Myometrial cell (primary cell): Measurements from ENCODE around the gene PAK2. TPM values are rescaled to one million over a fixed set of nuclear protein-coding genes. Genes with fewer than 3 reads are reported as not detected.

Source experiments
- total RNA-seq: library from RNA; depleted of rRNA; stranded (reverse); fragments of >200 nt; gene quantifications from 2 replicates; pipeline ENCODE4 v1.2.3, GENCODE V29; 2015

Gene PAK2
- 27.1 and 43.8 TPM in 2 replicates for total RNA-seq

DNA sequence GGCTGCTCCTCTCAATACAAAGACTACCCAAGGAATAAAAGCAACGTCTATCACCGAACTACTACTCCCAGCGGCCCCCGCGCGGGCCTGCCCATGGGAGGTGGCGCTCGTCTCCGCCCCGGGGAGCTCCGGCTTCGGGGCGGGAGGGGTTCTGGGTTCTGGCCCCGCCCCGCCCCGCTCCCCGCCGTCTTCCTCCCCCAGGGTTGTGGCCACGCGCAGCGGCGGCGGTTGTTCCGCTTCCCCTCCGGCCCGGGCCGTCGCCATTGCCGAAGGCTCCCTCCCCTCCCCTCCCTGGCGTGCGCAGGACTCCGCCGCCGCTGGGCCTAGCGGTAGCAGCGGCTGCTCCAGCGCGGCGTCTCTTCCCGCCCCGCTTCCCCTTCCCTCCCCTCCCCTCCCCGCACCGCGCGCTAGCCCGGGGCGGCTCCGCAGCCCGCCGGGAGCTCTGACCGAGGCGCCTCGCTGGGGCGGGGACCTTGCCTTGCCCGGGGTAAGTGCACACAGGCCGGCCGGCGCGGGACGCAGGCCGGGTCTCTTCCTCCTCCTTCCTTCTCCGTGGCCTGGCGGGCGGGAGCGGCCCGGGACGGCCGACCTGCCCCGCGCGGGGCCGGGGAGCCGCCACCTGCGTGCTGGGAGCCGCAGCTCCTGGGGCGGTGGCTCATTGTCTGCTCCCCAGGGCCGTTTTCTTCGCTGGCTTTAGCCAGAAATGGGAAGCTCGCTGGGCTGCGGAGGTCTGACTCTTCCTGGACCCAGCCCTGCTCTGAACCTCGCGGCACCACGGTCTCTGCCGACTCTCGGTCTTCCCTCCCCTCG lies at the start of gene PAK2:
Gene PAK2 (plus strand): TSS at position 187 of the 810 bp plus-strand sequence. CDS start 42,790 bp downstream, outside the sequence.

DNA sequence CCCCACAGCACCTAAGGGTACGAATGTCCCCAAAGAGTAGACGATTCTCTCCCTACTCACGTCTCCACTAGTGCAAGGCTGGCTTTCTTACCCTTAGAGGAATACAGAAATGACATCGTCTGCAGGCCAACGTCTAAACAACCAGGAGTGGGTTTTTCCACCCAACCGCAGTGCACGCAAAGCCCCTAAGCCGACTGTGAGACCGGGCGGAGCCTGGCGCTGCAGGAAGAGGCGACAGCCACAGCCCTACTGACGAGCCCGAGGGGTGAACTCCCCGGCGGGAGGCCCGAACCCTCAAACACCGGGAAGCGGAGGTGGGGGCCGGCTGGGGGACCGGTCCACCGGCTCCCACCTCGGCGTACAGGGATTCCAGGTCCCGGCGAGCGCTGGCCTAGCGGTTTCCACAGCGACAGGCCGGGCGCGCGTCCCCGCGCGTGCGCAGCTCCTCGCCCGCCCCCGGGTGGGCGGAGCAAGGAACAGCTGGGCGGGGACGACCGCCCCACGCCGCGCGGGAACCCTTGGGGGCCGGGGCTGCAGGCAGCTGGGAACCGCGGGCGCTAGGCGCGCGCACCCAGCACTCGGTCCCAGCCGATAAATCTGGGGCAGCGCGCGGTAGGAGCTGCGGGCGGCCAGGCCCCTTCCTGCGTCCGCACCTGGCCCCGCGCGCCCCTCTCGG lies 27.7 kb upstream of the PAK2 start, which contains the start of the genes CEP19 and PIGX:
Gene CEP19 (minus strand): TSS at position 413 of the 676 bp plus-strand sequence. CDS start 3,593 bp downstream, outside the sequence.
Gene PIGX (plus strand): TSS at position 540 of the 676 bp plus-strand sequence.

DNA sequence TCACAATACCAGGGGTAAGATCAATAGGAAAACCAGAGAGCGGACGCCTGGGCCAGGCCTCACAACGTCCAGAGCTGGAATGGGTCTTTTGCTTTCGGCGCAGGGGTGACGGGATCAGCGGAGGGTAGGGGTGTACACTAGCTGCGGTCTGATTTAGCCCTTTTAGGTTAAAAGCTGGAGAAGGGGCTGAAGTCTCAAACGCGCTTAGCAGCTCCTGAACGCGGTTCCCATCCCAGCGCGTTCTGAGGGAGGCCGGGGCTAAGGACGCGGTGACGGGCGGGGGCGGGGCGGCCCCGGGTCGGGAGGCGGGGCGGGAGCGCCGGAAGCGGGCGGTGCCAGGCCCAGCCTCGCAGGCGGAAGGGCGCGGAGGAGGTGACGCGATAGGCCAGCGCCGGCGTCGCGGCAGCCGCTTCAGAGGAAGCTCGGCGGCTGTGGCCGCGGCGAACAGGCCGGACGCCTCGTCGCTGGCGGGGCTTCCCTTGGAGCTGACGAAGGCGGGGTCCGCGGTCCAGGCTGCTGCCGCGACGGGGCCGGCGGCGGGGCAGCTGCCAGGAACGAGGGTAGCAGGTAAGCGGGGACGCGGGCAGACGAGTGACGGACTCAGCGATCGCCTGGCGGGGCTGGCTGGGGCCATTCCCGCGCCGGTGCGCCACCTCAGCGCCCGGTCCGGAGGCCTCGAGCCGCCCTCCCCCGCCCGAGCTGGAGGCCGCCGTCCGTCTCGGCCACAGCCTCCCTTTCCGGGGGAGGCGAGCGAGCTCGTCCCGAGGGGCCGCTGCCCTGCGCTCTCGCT lies 128.0 kb downstream of the PAK2 start, which contains the start of gene SENP5:
Gene SENP5 (plus strand): TSS at position 414 of the 790 bp plus-strand sequence. CDS start 17,262 bp downstream, outside the sequence.

Other genes with a start within 250 kb of the PAK2 start
- 9.8 and 13.3 TPM in 2 replicates for gene RNF168, start 236.1 kb upstream of the PAK2 start, total RNA-seq
- gene SMCO1, start 224.5 kb upstream of the PAK2 start, total RNA-seq: not detected in 2 replicates
- 3.2 and 8.3 TPM in 2 replicates for gene WDR53, start 171.3 kb upstream of the PAK2 start, total RNA-seq
- 6.4 and 8.4 TPM in 2 replicates for gene FBXO45, start 171.2 kb upstream of the PAK2 start, total RNA-seq
- gene NRROS, start 100.2 kb upstream of the PAK2 start, total RNA-seq: under 0.01 TPM in 1 of 2 replicates, not detected in the other
- 2.5 and 3.5 TPM in 2 replicates for gene CEP19, start 27.6 kb upstream of the PAK2 start, total RNA-seq
- gene PIGX, start 27.5 kb upstream of the PAK2 start, total RNA-seq: 30.5 and 31.1 TPM in 2 replicates
- 14.1 and 24.6 TPM in 2 replicates for gene SENP5, start 128.1 kb downstream of the PAK2 start, total RNA-seq
- 57.1 and 59.0 TPM in 2 replicates for gene NCBP2, start 202.7 kb downstream of the PAK2 start, total RNA-seq
- 1.7 and 2.1 TPM in 2 replicates for gene PIGZ, start 229.0 kb downstream of the PAK2 start, total RNA-seq